Measurements from ENCODE around the gene SORCS2.

SORCS2 gene

GRCh38 chr4:7422151-7422897 is 230.0 kb downstream of the SORCS2 start:
- DNase-seq = no peak

DNA sequence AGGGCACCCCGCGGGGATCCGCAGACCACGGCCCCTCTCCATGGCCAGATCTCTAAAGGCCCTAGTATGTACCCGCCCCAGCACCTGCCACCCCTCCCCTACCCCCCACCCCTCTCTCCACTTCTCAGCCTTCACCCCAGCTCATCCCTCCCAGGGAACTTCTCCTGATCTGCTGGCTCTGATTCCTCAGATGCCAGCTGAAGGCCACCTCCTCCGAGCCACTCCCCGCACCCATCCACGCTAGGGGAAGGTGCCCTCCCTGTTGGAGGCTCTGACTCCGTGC is 230.5 kb downstream of the SORCS2 start:
- DNase-seq = no peak

DNA sequence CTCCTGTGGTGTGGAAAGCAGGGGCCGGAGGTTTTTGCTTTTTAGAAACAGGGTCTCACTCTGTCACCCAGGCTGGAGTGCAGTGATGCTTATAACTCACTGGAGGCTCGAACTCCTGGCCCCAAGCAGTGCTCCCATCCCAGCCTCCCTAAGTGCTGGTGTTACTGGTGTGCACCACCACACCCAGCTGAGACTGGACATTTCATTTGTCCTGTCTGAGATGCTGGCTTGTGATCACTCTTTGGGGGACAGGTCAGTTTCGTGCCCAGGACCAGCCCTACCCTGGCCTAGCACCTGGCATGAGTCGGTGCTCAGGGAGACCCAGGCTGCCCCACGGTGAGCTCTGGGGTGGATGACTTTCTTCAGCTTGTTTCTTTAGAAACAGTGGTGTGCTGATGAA is 231.1 kb downstream of the SORCS2 start:
- no peak for DNase-seq

DNA sequence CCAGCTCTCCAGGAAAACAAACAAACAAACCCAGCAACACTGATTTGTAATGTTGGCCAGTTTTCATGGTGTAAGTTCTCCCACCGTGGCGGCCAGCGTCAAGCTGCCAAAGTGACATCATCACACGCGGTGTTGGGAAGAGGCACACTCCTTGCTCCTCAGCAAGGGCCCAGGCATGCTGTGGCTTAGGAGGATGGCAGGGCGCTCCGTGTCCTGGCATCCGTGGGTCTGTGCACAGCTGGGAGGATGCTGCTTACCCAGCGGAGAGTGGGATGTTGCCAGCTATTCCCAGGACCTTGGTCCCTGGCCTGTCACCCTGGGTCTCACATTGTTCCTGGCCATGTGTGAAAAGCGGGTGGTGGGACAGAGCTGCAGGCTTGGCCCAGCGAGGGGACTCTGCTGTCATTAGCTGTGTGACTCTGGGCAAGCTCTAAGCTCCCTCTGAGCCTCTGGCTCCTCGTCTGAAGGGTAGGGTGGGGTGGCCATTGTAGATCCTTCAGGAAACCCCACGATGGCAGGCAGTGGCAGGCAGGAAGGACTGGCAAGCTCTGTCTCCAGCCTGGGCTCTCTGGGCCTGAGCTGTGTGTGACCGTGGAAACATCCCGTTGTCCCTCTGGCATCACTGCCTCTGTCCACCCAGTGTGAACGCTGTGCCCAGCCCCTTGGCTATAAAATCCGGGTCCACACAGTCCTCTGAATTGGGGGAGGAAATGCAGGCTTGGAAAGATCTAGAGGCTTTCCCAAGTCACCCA is 231.6 kb downstream of the SORCS2 start:
- no peak for DNase-seq

DNA sequence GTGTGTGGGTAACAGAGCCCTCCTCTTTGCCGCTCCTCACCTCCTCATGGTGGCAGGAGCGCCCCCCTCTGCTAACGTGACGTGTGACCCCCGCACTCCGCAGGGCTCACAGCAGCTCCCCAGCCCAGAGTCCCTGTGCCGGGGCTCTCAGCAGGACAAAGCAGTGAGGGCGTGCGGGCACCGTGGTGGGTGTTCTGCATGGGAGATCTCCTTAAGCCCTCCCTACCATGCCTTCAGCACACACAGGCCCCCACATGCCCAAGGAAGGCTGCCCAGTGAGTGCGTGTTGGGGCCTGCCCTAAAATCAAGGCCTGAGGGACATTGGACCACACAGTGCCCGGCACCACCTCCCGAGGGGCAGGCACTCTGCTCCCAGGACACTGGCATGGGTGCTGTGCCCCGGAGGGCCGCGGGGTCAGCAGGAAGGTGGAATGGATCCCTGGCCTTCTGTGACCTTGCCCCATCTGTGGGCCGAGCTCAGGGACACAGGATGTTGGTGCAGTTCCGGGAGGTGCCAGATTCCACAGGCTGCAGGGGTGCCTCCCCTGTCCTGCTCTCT is 232.3 kb downstream of the SORCS2 start:
- DNase-seq = no peak

- no peak for DNase-seq
These were observed 232.8 kb downstream of the SORCS2 start for GRCh38 chr4:7425124-7425523.

DNA sequence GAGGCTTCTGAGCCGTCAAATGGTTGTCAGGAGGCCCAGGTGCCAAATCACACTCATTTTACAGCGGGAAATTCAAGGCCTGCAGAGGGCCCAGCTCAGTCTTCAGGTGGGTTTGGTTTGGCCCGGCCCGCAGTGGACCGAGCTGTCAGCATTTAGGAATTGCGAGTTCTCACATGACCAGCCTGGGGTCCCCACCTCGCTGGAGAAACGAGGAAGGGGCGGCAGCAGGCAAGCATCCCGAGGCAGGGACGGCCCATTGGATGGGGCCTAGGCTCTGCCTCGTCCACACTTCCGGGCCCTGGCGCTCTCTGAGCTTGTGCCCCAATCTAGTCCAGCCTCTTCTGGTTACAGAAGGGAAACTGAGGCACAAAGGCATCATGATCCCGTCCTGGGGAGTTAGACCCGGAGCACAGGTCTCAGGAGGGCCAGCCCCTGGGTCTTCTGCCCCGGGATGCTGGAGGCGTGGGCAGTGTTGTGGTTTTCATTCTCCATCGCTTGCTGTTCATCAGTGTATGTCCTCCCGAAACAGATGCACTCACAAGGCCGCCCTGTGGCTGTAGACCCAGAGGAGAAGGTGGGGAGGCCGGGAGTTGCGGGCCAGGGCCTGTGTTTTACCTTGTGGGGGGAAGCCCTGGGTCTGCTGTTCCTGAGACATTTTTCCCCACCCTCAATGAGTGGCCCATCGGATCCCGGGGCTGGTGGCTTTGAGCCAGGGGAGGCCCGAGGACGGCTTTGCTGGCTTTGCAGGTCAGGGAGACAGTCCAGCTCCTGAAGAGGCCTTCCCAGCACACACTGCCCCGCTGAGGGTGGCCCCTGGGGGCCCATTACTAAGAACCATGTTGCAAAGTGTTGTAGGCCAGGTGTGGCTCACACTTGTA is 233.5 kb downstream of the SORCS2 start:
- no peak for DNase-seq

- DNase-seq = no peak
These were observed 234.3 kb downstream of the SORCS2 start for GRCh38 chr4:7426525-7427171.

GRCh38 chr4:7427361-7427760 is 235.0 kb downstream of the SORCS2 start:
- DNase-seq = no peak

GRCh38 chr4:7427831-7428260 is 235.5 kb downstream of the SORCS2 start:
- DNase-seq = no peak

DNA sequence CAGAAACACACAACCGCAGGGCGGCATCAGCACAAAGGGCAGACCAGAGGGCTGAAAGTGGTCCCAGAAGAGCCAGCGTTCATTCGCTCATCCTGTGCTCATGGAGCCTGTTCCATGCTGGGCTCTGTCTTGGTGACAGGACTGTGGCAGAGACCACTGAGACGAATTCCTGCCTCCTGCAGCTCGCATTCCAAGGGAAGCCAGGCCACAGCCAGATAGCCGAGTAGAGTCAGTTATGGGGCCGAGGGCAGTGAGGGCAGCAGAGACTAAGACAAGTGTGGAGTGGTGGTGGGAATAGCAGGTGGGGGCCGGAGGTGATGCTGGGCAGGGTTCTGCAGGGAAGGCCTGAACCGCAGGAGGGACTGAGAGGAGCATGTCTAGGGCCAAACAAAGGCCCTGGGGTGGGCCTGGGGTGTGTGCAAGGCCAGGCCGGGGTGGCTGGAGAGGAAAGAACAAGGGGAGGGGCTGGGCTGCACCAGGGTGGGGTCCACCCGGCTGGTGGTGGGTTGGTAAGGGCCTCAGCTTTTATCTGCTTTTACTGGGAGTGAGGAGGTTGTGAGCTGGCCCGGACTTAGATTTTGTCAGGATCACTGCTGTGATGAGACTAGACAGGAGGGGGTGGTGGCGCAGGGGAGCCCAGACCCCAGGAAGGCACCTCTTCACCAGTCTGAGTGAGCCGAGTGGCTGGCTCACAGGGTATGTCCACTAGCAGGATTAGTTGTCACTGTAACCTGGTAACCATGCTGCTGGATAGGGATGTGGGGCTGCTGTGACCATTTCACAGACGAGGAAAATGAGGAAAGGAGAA is 236.1 kb downstream of the SORCS2 start:
- no peak for DNase-seq

DNA sequence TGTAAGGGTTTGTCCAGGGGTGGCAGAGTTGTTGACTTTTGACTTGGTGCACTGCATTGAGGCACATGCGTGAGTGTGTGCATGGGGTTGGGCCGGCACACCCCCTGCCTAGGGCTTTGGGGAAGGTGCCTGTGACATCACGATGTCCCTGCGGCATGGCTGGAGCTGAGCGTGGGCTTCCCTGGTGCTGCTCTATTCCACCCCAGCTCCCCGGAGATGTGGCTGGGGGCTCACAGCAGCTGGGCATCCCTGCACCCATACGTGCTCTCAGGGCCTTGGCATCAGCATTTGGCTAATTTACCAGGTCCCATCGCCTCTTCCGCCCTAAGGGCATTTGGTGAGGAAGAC is 236.7 kb downstream of the SORCS2 start:
- DNase-seq = no peak

DNA sequence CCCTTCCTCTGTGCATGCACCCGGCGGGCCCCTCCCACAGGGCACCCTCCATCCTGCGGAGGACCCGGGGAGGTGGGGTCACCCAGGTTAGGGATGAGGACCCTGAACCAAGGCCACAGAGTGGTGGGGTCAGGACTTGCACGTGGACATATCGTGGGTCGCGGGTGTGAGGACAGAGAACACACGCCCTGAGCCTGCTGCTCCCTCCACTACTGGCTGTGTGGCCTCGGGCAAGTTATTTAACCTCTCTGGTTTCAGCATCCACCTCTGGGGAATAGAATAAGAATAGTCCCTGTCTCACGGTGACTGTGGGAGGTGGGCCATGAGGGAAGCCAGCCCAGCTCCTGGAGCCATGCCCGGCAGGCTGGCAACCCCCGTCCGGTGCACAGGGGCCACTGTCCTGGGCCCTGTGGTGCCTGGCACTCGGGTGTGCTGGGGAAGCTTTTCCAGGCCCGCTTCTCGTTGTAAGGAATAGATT is 237.3 kb downstream of the SORCS2 start:
- no peak for DNase-seq

DNA sequence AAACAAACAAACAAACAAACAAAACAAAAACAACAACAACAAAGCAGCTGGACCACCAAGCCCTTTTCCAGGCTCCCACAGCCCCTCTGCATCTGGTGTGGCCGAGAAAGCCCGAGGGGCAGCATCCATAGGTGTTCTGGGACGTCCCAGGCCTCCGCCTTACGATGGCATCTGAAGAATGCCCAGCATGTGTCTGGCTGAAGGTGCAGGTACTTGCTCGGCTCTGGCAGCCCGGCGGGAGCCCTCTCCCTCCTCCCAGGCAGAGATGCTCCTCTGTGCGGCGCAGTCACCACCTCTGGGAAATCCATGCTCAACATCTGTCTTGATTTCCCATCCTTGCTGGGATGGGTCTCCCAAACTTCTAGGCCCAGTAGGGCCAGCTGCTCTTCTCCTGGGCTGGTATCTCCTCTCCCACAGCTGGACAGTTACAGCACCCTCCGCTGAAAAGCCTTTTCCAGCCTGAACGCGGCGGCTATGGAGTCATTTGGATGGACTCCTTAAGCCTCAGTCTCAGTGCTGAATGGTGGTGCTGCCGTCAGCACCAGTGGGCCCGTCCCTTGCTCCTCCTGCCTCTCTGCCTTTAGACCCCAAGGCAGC is 238.1 kb downstream of the SORCS2 start:
- no peak for DNase-seq

DNA sequence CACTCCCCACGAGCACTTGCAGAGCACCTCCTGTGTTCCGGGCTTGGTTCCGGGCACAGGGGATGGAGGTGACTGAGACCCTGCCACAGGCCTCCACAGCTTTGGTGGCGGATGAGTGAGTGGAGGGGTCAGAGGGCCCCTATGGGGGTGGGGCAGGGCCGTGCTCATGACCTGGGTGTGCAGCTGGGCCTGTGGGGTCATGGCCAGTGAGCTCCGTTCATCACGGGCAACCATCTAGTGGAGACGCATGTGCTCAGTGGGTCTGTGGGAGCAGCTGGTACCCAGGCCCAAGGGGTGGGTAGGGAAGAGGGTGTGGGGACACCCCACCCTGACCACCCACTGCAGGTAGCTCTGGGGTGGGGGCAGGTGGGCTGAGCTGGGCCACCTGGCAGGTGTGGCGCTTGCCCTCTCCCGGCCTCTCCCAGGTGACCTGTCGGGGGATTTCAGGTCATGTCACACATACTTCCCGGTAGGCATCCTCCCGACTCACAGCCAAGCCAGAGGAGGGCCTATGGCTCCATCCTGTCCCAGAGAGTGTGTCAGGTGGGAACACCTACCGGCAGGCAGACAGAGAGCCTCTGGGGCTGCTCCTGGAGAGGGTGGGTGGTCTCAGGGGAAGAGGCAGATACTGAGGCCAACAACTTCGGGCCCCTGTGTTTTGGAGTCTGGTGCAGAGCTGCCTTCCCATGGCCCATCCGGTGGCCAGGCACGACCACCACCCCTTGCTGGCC is 238.8 kb downstream of the SORCS2 start:
- no peak for DNase-seq

DNA sequence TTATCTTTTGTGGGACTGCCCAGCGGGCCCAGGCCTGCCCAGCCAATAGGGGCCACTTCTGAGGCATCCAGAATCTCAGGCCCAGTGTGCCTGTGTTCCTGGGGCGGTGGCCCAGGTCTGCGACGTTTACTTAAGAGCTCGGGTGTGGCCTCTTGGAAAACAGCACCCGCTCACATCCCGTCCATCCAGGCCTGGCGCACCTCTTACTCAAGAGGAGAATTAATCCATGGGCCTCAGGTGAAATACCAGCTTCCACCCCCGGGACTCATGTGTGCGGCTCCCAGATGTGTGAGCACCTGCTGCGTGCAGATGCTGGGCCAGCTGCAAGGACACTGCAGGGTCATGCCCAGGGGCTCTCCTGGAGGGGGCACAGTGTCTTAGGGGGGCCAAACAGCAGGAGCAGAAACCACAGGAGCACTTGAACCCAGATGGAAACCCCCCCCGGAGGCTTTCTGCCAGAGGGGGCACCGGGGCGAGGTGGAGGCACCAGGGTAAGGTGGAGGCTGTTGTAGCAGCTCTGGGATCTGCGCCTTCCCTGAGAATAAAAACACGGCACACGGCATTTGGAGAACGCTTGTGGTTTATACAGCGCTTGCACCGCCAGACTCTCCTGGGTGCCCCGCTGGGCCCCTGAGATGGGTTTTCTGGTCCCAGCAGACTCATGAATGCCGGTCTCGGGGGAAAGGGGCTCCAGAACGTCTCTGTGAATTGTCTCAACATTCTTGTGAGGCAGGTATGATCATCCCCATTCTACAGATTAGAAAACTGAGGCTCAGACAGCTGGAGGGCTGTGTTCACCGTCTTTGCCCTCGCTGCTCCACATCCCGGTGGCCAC is 239.6 kb downstream of the SORCS2 start:
- no peak for DNase-seq

DNA sequence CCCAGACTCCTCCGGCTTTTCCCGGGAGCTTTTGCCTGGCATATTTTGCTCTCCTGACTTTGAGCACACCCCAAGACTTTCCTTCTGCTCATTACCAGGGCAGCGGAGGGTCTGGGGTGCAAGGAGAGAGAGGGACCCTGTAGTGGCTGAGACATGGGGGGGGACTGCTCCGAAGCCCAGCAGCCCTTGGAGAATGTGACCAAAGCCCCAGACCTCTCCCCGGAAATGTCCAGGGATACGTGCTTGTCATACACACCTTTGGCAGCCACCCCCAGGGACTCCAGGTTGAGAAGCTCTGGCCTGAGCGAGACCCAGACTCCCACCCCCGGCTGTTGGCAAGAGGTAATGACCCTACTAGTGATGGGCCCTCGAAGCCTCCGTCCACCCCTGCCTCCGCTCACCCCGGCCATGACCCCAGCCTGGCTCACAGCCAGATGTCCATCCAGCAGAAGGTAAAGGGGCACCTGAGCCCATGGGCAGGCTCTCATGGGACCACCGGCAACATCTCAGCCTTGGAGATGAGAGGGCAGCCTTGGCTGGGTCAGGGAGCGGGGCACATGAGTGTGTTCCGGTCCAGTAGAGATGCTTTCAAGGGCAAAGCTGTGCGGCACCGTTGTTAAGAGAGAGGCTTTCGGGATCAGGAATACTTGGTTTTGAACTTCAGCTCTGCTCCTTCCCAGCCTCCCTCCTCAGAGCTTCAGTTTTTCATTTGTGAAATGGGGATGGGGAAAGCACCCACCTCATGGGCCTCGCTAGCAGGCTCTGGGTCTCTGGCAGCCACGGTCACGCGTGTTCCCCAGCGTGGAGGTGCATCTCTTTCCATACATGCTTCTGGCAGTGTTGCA is 240.4 kb downstream of the SORCS2 start:
- DNase-seq = no peak

DNA sequence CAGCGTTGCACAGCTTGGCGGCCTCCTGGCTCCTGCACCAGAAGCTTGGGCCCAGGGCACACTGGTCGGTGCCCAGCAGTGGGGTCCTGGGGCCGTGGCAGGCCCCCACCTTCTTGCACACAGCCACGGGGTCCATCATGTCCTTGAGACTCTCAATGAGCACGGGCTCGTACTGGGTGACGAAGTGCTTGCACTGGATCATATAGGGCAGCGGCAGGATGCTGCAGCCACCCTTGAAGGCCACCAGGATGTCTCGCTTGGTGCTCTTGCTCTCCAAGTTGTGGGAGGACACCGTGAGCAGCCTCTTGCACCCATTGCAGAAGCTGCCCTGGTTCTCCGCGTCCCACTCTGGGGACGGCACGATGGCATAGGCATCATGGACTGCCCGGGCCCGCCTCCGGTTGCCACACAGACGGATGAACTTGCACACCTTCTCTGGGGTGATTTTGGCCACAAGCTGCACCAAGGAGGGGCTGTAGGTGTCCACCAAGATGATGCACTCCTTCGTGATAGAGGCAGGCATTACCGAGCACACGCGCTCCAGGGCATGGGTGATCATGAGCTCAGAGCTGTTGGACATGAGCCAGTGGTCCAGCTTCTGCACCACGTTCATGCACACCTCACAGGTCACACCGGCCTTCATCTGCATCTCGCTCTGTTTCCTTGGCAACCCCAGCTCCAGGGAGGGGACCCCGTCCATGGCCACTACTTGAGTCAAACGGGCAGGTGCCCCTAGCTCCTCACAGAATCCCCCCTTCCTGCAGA is 241.2 kb downstream of the SORCS2 start:
- no peak for DNase-seq
